HepG2 (cell line): Measurements from ENCODE around the gene WRAP73. TPM values are rescaled to one million over a fixed set of nuclear protein-coding genes. Genes with fewer than 3 reads are reported as not detected.

Experiments
- ATAC-seq: fragments of 200-7000 bp; cut with Tn5 transposase; 3 replicates; pipeline ENCODE4 v1.9.1; 2020; ENCODE audit warnings: mild to moderate bottlenecking, moderate library complexity
- BruUV-seq: library from RNA; stranded (reverse); fragments of 400-500 nt; replicated peaks from 2 replicates; lab custom pipeline; 2021; lab: Mats Ljungman, UMichigan
- CTCF ChIA-PET: fragments of 300-600 bp; formaldehyde crosslinking; extraction: SDS; loops from one replicate; lab custom pipeline; 2021; ENCODE audit warnings: low total read pairs, inconsistent platforms, low intra/inter-chr PET ratio; lab: Yijun Ruan, JAX
- POLR2A ChIA-PET: fragments of 350-600 bp; sonication (Branson Sonifier 250); formaldehyde crosslinking; loops from one replicate; lab custom pipeline; 2020; ENCODE audit warnings: antibody characterized with exemption, inconsistent platforms; lab: Yijun Ruan, JAX
- DNase-seq: peaks from one replicate; pipeline ENCODE4 v3.0.0-alpha.2; 2015; ENCODE audit warnings: low spot score
- FAIRE-seq: peaks from 3 replicates; lab custom pipeline; 2011; peaks lifted over from hg19 to GRCh38; lab: Jason Lieb, UNC
- H2AFZ ChIP-seq: one replicate; pipeline ENCODE4 v1.6.1; 2011; ENCODE audit warnings: low read length, inconsistent platforms
- H3K27ac ChIP-seq: fragments of 300-600 bp; 3 replicates; pipeline ENCODE4 v1.8.0; 2011; ENCODE audit warnings: mixed run types, mild to moderate bottlenecking, mixed read lengths, low read length, inconsistent platforms; ENCODE audit not compliant: insufficient read depth; ENCODE audit errors: extremely low read length
- H3K27me3 ChIP-seq, 2 experiments: fragments of 200-600 bp in 1 of 2; 2 replicates in 1 of 2; 3 replicates in 1 of 2; pipeline versions ENCODE4 v1.6.0 to v1.8.0; 2011; ENCODE audit warnings: low read length in 2 of 2, mild to moderate bottlenecking in 2 of 2, moderate library complexity in 2 of 2, inconsistent platforms in 1 of 2; ENCODE audit not compliant: insufficient read depth in 2 of 2, control insufficient read depth in 1 of 2
- H3K36me3 ChIP-seq, 2 experiments: fragments of 200-600 bp in 1 of 2; replicated peaks in 1 of 2; 2 replicates in 1 of 2; 3 replicates in 1 of 2; pipeline versions ENCODE4 v1.5.1 to v1.8.0; 2011; ENCODE audit warnings: low read length in 2 of 2, inconsistent platforms in 1 of 2; ENCODE audit not compliant: insufficient read depth in 2 of 2, control insufficient read depth in 1 of 2
- H3K4me1 ChIP-seq: 2 replicates; pipeline ENCODE4 v1.5.1; 2012; ENCODE audit warnings: low read length, inconsistent platforms; ENCODE audit not compliant: insufficient read depth
- H3K4me2 ChIP-seq: 2 replicates; pipeline ENCODE4 v1.6.0; 2011; ENCODE audit warnings: low read depth, low read length, inconsistent platforms
- H3K4me3 ChIP-seq, 3 experiments: fragments of 200-600 bp in 1 of 3; sonication (generic), shearing (Covaris generic) in 1 of 3; replicated peaks in 1 of 3; 2 replicates each; pipeline ENCODE4 v1.5.1; 2011 to 2016; ENCODE audit warnings: low read length in 3 of 3, inconsistent platforms in 2 of 3, low read depth in 2 of 3, mild to moderate bottlenecking in 2 of 3, control low read depth in 1 of 3, mixed read lengths in 1 of 3; ENCODE audit not compliant: insufficient read depth in 1 of 3
- H3K79me2 ChIP-seq: one replicate; pipeline ENCODE4 v1.6.1; 2011; ENCODE audit warnings: low read length, inconsistent platforms; ENCODE audit not compliant: insufficient read depth
- H3K9ac ChIP-seq: 2 replicates; pipeline ENCODE4 v1.6.0; 2011; ENCODE audit warnings: mild to moderate bottlenecking, low read depth, low read length, inconsistent platforms; ENCODE audit not compliant: insufficient read depth
- H3K9me3 ChIP-seq: 2 replicates; pipeline ENCODE4 v1.5.1; 2012; ENCODE audit warnings: mild to moderate bottlenecking, low read length
- H4K20me1 ChIP-seq: 2 replicates; pipeline ENCODE4 v1.6.0; 2011; ENCODE audit warnings: inconsistent platforms, mild to moderate bottlenecking, low read length, moderate library complexity; ENCODE audit not compliant: insufficient read depth
- ADNP ChIP-seq: sonication (generic); formaldehyde crosslinking; IDR thresholded peaks from 2 replicates; pipeline ENCODE4 v1.4.0; 2020; ENCODE audit warnings: missing genetic modification reagents
- FOXO1 ChIP-seq: sonication (generic); formaldehyde crosslinking; IDR thresholded peaks from 2 replicates; pipeline ENCODE4 v1.4.0; 2020; ENCODE audit warnings: missing genetic modification reagents
- HNRNPLL ChIP-seq: fragments of 200-400 bp; formaldehyde crosslinking; IDR thresholded peaks from 2 replicates; pipeline ENCODE4 v1.6.1; 2017; ENCODE audit warnings: mild to moderate bottlenecking, low read depth, low read length; ENCODE audit not compliant: poor library complexity, severe bottlenecking
- IKZF1 ChIP-seq: fragments of 450-650 bp; IDR thresholded peaks from 2 replicates; pipeline ENCODE4 v1.7.1; 2016
- MBD4 ChIP-seq: IDR thresholded peaks from 2 replicates; pipeline ENCODE4 v1.6.1; 2012; ENCODE audit warnings: low read length, inconsistent platforms, borderline replicate concordance
- POLR2A ChIP-seq, 2 experiments: IDR thresholded peaks; 2 replicates each; pipeline ENCODE4 v1.6.1; 2011; ENCODE audit warnings: low read depth in 2 of 2, low read length in 2 of 2, mild to moderate bottlenecking in 1 of 2, moderate library complexity in 1 of 2; ENCODE audit not compliant: insufficient read depth in 1 of 2
- RBM22 ChIP-seq: fragments of 200-400 bp; formaldehyde crosslinking; optimal IDR thresholded peaks from 2 replicates; pipeline ENCODE3; 2017; ENCODE audit warnings: mild to moderate bottlenecking, low read length, moderate library complexity
- XRCC5 ChIP-seq: fragments of 200-400 bp; formaldehyde crosslinking; optimal IDR thresholded peaks from 2 replicates; pipeline ENCODE3; 2017; ENCODE audit warnings: mild to moderate bottlenecking, low read length
- ZFP90 ChIP-seq: sonication (generic); formaldehyde crosslinking; IDR thresholded peaks from 2 replicates; pipeline ENCODE4 v1.8.0; 2022; ENCODE audit warnings: missing genetic modification reagents, mild to moderate bottlenecking, inconsistent platforms, borderline replicate concordance
- ZNF121 ChIP-seq: sonication (generic); formaldehyde crosslinking; IDR thresholded peaks from 2 replicates; pipeline ENCODE4 v1.5.0; 2020; ENCODE audit warnings: mild to moderate bottlenecking, missing genetic modification reagents
- ZNF567 ChIP-seq: sonication (generic); formaldehyde crosslinking; IDR thresholded peaks from 2 replicates; pipeline ENCODE4 v1.8.1; 2023; ENCODE audit warnings: mild to moderate bottlenecking, missing genetic modification reagents, borderline replicate concordance
- ZNF576 ChIP-seq: sonication (generic); formaldehyde crosslinking; IDR thresholded peaks from 2 replicates; pipeline ENCODE4 v1.4.0; 2020; ENCODE audit warnings: mild to moderate bottlenecking, missing genetic modification reagents
- WGBS: methylation state at CpG from one replicate; pipeline ENCODE4 v1.1.6; 2017; ENCODE audit warnings: low lambda C conversion rate; 5-methylcytosine and 5-hydroxymethylcytosine counted together
- in situ Hi-C: cut with HindIII; loops from 2 replicates; pipeline ENCODE4 v1.10.0; 2017; ENCODE audit warnings: low pct_unique_long_range_greater_than_20kb; ENCODE audit not compliant: extremely low pct_ligation_motif_present
- intact Hi-C: fragments of 100-400 bp; cut with micrococcal nuclease; formaldehyde crosslinking; loops from one replicate; pipeline ENCODE4 v1.10.0; 2022; ENCODE audit not compliant: unreplicated experiment
- polyA plus RNA-seq, 8 experiments: library from polyadenylated mRNA; depleted of rRNA in 3 of 8; stranded (reverse) in 7 of 8; unstranded in 1 of 8; fragments of >200 nt; fragmentation: Illumina TruSeq in 4 of 8; extraction: Trizol in 4 of 8; gene quantifications; 2 replicates each; pipeline versions ENCODE4 v1.2.1 to v1.2.3, GENCODE V29; 2011 to 2016; ENCODE audit warnings: low read depth in 4 of 8, missing spikeins in 1 of 8, mixed read lengths in 1 of 8; ENCODE audit not compliant: insufficient read depth in 1 of 8
- total RNA-seq, 5 experiments: library from RNA; depleted of rRNA; stranded (reverse); fragments of >200 nt; fragmentation: Illumina TruSeq; extraction: Trizol; gene quantifications; 2 replicates each; pipeline ENCODE4 v1.2.3, GENCODE V29; 2016; ENCODE audit warnings: low read depth in 1 of 5
- TF ChIP-seq, protein P1 (sequence below), 2 experiments: sonication (generic) in 1 of 2; formaldehyde crosslinking in 1 of 2; IDR thresholded peaks; 2 replicates each; pipeline versions ENCODE4 v1.6.1 to v1.9.0; 2014 to 2022; ENCODE audit warnings: antibody characterized with exemption in 1 of 2, borderline replicate concordance in 1 of 2, inconsistent platforms in 1 of 2, low read depth in 1 of 2, missing genetic modification reagents in 1 of 2

Gene WRAP73
- total and polyA plus RNA-seq, 2 of the 13 experiments (the other 11 are each of a cell fraction or from before 2014, with no cell fraction given): 18.1 to 40.4 TPM

DNA sequence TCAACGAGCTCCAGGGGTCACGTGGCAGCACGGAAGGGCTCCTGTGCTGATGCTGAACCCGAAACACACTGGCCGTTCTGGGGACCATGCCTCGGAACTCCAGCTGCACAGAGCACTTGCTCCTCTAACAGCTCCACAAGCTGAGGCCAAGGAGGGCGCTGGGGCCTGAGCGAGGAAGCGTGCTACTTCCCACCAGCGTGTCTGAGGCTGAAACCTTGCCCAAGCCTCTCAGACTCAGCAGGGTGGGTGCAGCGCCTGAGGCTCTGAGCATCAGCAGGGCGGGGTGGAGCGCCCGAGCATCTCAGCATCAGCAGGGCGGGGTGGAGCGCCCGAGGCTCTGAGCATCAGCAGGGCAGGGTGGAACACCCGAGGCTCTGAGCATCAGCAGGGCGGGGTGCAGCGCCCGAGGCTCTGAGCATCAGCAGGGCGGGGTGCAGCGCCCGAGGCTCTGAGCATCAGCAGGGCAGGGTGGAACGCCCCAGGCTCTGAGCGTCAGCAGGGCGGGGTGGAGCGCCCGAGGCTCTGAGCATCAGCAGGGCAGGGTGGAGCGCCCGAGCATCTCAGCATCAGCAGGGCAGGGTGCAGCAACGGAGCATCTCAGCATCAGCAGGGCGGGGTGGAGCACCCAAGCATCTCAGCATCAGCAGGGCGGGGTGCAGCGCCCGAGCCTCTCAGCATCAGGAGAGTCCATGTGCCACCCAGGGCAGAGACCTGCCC is 9.6 kb downstream of the WRAP73 start:
- no peak for FAIRE-seq
- ChIA-PET POLR2A (no interaction called here), CTCF (no interaction called here)
- TF ChIP-seq MBD4 (no peak), ZNF567 (no peak), RBM22 (no peak), XRCC5 (no peak), ZNF576 (CRISPR knock-in tag) (no peak), ZFP90 (CRISPR knock-in tag) (no peak), HNRNPLL (no peak), FOXO1 (CRISPR knock-in tag) (no peak), POLR2A (IDR thresholded peaks at IDR 0.05; ENCODE audit: insufficient read depth in 1 of 2, low read depth in 2 of 2, low read length in 2 of 2) (no peak), IKZF1 (no peak), ADNP (no peak), ZNF121 (CRISPR knock-in tag) (no peak)
- TF ChIP-seq, protein P1, sequence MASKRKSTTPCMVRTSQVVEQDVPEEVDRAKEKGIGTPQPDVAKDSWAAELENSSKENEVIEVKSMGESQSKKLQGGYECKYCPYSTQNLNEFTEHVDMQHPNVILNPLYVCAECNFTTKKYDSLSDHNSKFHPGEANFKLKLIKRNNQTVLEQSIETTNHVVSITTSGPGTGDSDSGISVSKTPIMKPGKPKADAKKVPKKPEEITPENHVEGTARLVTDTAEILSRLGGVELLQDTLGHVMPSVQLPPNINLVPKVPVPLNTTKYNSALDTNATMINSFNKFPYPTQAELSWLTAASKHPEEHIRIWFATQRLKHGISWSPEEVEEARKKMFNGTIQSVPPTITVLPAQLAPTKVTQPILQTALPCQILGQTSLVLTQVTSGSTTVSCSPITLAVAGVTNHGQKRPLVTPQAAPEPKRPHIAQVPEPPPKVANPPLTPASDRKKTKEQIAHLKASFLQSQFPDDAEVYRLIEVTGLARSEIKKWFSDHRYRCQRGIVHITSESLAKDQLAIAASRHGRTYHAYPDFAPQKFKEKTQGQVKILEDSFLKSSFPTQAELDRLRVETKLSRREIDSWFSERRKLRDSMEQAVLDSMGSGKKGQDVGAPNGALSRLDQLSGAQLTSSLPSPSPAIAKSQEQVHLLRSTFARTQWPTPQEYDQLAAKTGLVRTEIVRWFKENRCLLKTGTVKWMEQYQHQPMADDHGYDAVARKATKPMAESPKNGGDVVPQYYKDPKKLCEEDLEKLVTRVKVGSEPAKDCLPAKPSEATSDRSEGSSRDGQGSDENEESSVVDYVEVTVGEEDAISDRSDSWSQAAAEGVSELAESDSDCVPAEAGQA (IDR thresholded peaks at IDR 0.05; ENCODE audit: low read depth): no peak
- TF ChIP-seq, protein P1 (CRISPR knock-in tag; IDR thresholded peaks at IDR 0.05; ENCODE audit: borderline replicate concordance): no peak
- Histone ChIP-seq H3K27ac (no peak overlapping the region), H3K4me1 (no peaks in the 10 kb centered on the region), H4K20me1 (no peaks in the 10 kb centered on the region), H3K27me3 (no peaks in the 10 kb centered on the region), H2AFZ (no peak overlapping the region), H3K36me3 (peaks cover 6 to 37% of the 10 kb centered on the region in 2 experiments; a peak in 4 of 5 replicates), H3K79me2 (no peaks in the 10 kb centered on the region), H3K9me3 (no peaks in the 10 kb centered on the region), H3K9ac (no peak overlapping the region), H3K4me2 (no peak overlapping the region), H3K4me3 (no peak overlapping the region)
- intact Hi-C loops (no loop called here), in situ Hi-C loops (no loop called here)
- no TSS peak for BruUV-seq
- no peak for DNase-seq
- no peak for ATAC-seq
- WGBS: 95% methylated on average over 21 of the region's 36 CpGs
